ENCODE measurements around the gene HOXD8.

- TF ChIP-seq ZNF169 (tag by site-specific recombination; IDR thresholded peaks at IDR 0.05) (no peak), REST (tag by site-specific recombination; IDR thresholded peaks at IDR 0.05) (no peak)
Measured at GRCh38 chr2:176117162-176117822, 12.2 kb upstream of the HOXD8 start.
